ENCODE measurements around the gene EXOSC9. TPM values are rescaled to one million over a fixed set of nuclear protein-coding genes. Genes with fewer than 3 reads are reported as not detected.

Gene EXOSC9
- polyA plus RNA-seq, 3 donors: 13.9 to 21.4 (median 21.3) TPM

- Mint-ChIP-seq H3K4me3 (no peak overlapping the region), H3K9me3 (no peaks in the 10 kb centered on the region), H3K27me3 (ENCODE audit: low read depth in 3 of 3) (no peaks in the 10 kb centered on the region), H3K36me3 (peaks cover 15 to 19% of the 10 kb centered on the region in 2 donors), H3K4me1 (peaks cover 2% of the 10 kb centered on the region), H3K27ac (no peak overlapping the region)
- H4K20me1 ChIP-seq (ENCODE audit: insufficient read depth, low read length): no peaks in the 10 kb centered on the region
- H3K4me3 ChIP-seq (replicated peaks in 1 of 3; ENCODE audit: low read depth in 2 of 3, low read length in 3 of 3): no peak overlapping the region
- TF ChIP-seq CTCF (IDR thresholded peaks at IDR 0.05): no peak
- H3K4me1 ChIP-seq (ENCODE audit: control insufficient read depth in 1 of 2, insufficient read depth in 2 of 2, low read length in 2 of 2): peaks cover 0 to 7% of the 10 kb centered on the region in 2 donors
- no peak overlapping the region for H3K4me2 ChIP-seq (replicated peaks; ENCODE audit: extremely low read depth, low read length, poor library complexity, severe bottlenecking)
- no peak overlapping the region for H2AFZ ChIP-seq (ENCODE audit: insufficient read depth, low read depth, low read length, poor library complexity, severe bottlenecking)
- H3K79me2 ChIP-seq (ENCODE audit: insufficient read depth, low read length): no peaks in the 10 kb centered on the region
- no peaks in the 10 kb centered on the region for H3K27me3 ChIP-seq (ENCODE audit: control insufficient read depth in 2 of 2, insufficient read depth in 2 of 2, low read length in 2 of 2)
- no peaks in the 10 kb centered on the region for H3K9me3 ChIP-seq (replicated peaks in 1 of 2; ENCODE audit: control insufficient read depth in 1 of 2, insufficient read depth in 1 of 2, low read length in 2 of 2)
- no peak for DNase-seq
- peaks cover 5 to 9% of the 10 kb centered on the region in 2 donors for H3K36me3 ChIP-seq (replicated peaks in 1 of 2; ENCODE audit: control insufficient read depth in 1 of 2, insufficient read depth in 2 of 2, low read length in 2 of 2)
- H3K9ac ChIP-seq (ENCODE audit: insufficient read depth, low read length, poor library complexity, severe bottlenecking): no peak overlapping the region
- intact Hi-C loops (cut with micrococcal nuclease): no loop called here
- H3K27ac ChIP-seq (ENCODE audit: low read depth in 1 of 2, low read length in 2 of 2): no peak overlapping the region
These were observed 37.0 kb downstream of the EXOSC9 start for GRCh38 chr4:121838136-121838535.

GRCh38 chr4:121842862-121843261 is 41.7 kb downstream of the EXOSC9 start:
- peaks cover 9 to 35% of the 10 kb centered on the region in 2 donors for H3K36me3 ChIP-seq (replicated peaks in 1 of 2; ENCODE audit: control insufficient read depth in 1 of 2, insufficient read depth in 2 of 2, low read length in 2 of 2)
- peaks cover 2% of the 10 kb centered on the region for H3K4me1 Mint-ChIP-seq
- no peak overlapping the region for H3K27ac ChIP-seq (ENCODE audit: low read depth in 1 of 2, low read length in 2 of 2)
- WGBS (ENCODE audit: insufficient coverage): 92% methylated on average over 3 of the region's 4 CpGs
- intact Hi-C loops (cut with micrococcal nuclease): no loop called here
- no peaks in the 10 kb centered on the region for H3K27me3 Mint-ChIP-seq (ENCODE audit: low read depth in 3 of 3)
- H3K4me1 ChIP-seq (ENCODE audit: control insufficient read depth in 1 of 2, insufficient read depth in 2 of 2, low read length in 2 of 2): peaks cover 0 to 6% of the 10 kb centered on the region in 2 donors
- no peaks in the 10 kb centered on the region for H3K79me2 ChIP-seq (ENCODE audit: insufficient read depth, low read length)
- H2AFZ ChIP-seq (ENCODE audit: insufficient read depth, low read depth, low read length, poor library complexity, severe bottlenecking): no peak overlapping the region
- no peaks in the 10 kb centered on the region for H3K9me3 ChIP-seq (replicated peaks in 1 of 2; ENCODE audit: control insufficient read depth in 1 of 2, insufficient read depth in 1 of 2, low read length in 2 of 2)
- no peaks in the 10 kb centered on the region for H3K9me3 Mint-ChIP-seq
- peaks cover 34 to 39% of the 10 kb centered on the region in 2 donors for H3K36me3 Mint-ChIP-seq
- no peaks in the 10 kb centered on the region for H3K27me3 ChIP-seq (ENCODE audit: control insufficient read depth in 2 of 2, insufficient read depth in 2 of 2, low read length in 2 of 2)
- no peak for DNase-seq
- no peak overlapping the region for H3K9ac ChIP-seq (ENCODE audit: insufficient read depth, low read length, poor library complexity, severe bottlenecking)
- H3K4me3 ChIP-seq (replicated peaks in 1 of 3; ENCODE audit: low read depth in 2 of 3, low read length in 3 of 3): no peak overlapping the region
- peak overlapping the region in 2 of 7 donors; percentile 1 to 52 for H3K27ac Mint-ChIP-seq
- no peak for TF ChIP-seq CTCF (IDR thresholded peaks at IDR 0.05)
- H4K20me1 ChIP-seq (ENCODE audit: insufficient read depth, low read length): no peaks in the 10 kb centered on the region
- no peak overlapping the region for H3K4me2 ChIP-seq (replicated peaks; ENCODE audit: extremely low read depth, low read length, poor library complexity, severe bottlenecking)
- H3K4me3 Mint-ChIP-seq: no peak overlapping the region
